Mesenchymal stem cell (in vitro differentiated cells and primary cell): ENCODE measurements around the gene MMD2.

Experiments
- DNase-seq: peaks from one replicate; pipeline ENCODE4 v3.0.0-alpha.2; 2013
- H2AFZ ChIP-seq: one replicate; pipeline ENCODE4 v1.6.1; 2013; ENCODE audit warnings: low read depth, mild to moderate bottlenecking, control low read depth, inconsistent platforms, low read length, moderate library complexity
- H2AK5ac ChIP-seq: 2 replicates; pipeline ENCODE4 v1.6.1; 2013; ENCODE audit warnings: low read length, moderate library complexity, mild to moderate bottlenecking, inconsistent platforms; ENCODE audit not compliant: severe bottlenecking
- H2BK120ac ChIP-seq: one replicate; pipeline ENCODE4 v1.6.1; 2013; ENCODE audit warnings: low read depth, mild to moderate bottlenecking, inconsistent platforms, low read length, moderate library complexity
- H2BK12ac ChIP-seq, 2 experiments: one replicate each; pipeline ENCODE4 v1.6.1; 2013; ENCODE audit warnings: inconsistent platforms in 2 of 2, low read length in 2 of 2, mild to moderate bottlenecking in 2 of 2, moderate library complexity in 2 of 2, control low read depth in 1 of 2
- H2BK15ac ChIP-seq: one replicate; pipeline ENCODE4 v1.6.1; 2013; ENCODE audit warnings: mild to moderate bottlenecking, low read depth, inconsistent platforms; ENCODE audit not compliant: poor library complexity, severe bottlenecking
- H2BK5ac ChIP-seq: 2 replicates; pipeline ENCODE4 v1.6.1; 2013; ENCODE audit warnings: low read depth, mild to moderate bottlenecking, low read length, control low read depth, inconsistent platforms; ENCODE audit not compliant: poor library complexity, severe bottlenecking
- H3K14ac ChIP-seq, 2 experiments: one replicate each; pipeline ENCODE4 v1.6.1; 2013; ENCODE audit warnings: inconsistent platforms in 2 of 2, low read length in 2 of 2, control low read depth in 1 of 2, mild to moderate bottlenecking in 1 of 2, moderate library complexity in 1 of 2
- H3K18ac ChIP-seq, 2 experiments: one replicate each; pipeline ENCODE4 v1.6.1; 2013; ENCODE audit warnings: inconsistent platforms in 2 of 2, low read length in 2 of 2, control low read depth in 1 of 2, low read depth in 1 of 2, mild to moderate bottlenecking in 1 of 2
- H3K23ac ChIP-seq, 2 experiments: one replicate each; pipeline ENCODE4 v1.6.1; 2013; ENCODE audit warnings: inconsistent platforms in 2 of 2, low read length in 2 of 2, mild to moderate bottlenecking in 2 of 2, moderate library complexity in 2 of 2, control low read depth in 1 of 2
- H3K27ac ChIP-seq: 2 replicates; pipeline ENCODE4 v1.5.1; 2013; ENCODE audit warnings: mild to moderate bottlenecking, moderate library complexity, low read length, control low read depth, inconsistent platforms; ENCODE audit not compliant: poor library complexity, severe bottlenecking
- H3K27me3 ChIP-seq, 2 experiments: 2 replicates each; pipeline versions ENCODE4 v1.6.1 to v1.7.0; 2013; ENCODE audit warnings: low read length in 2 of 2, mild to moderate bottlenecking in 2 of 2, moderate library complexity in 2 of 2, control low read depth in 1 of 2, inconsistent platforms in 1 of 2; ENCODE audit not compliant: control insufficient read depth in 1 of 2, insufficient read depth in 1 of 2
- H3K36me3 ChIP-seq, 2 experiments: 2 replicates each; pipeline versions ENCODE4 v1.6.1 to v1.7.0; 2013; ENCODE audit warnings: low read length in 2 of 2, control low read depth in 1 of 2, inconsistent platforms in 1 of 2, low read depth in 1 of 2, mild to moderate bottlenecking in 1 of 2; ENCODE audit not compliant: insufficient read depth in 2 of 2, control insufficient read depth in 1 of 2
- H3K4ac ChIP-seq, 2 experiments: one replicate each; pipeline ENCODE4 v1.6.1; 2013; ENCODE audit warnings: inconsistent platforms in 2 of 2, low read length in 2 of 2, mild to moderate bottlenecking in 2 of 2, moderate library complexity in 2 of 2, control low read depth in 1 of 2, low read depth in 1 of 2
- H3K4me1 ChIP-seq: 2 replicates; pipeline ENCODE4 v1.6.1; 2013; ENCODE audit warnings: low read depth, low read length, control low read depth; ENCODE audit not compliant: control insufficient read depth, insufficient read depth
- H3K4me2 ChIP-seq: 2 replicates; pipeline ENCODE4 v1.6.1; 2013; ENCODE audit warnings: low read length, mild to moderate bottlenecking, inconsistent platforms; ENCODE audit not compliant: poor library complexity, severe bottlenecking
- H3K4me3 ChIP-seq, 2 experiments: 2 replicates each; pipeline versions ENCODE4 v1.5.1 to v1.7.0; 2013; ENCODE audit warnings: low read length in 2 of 2, mild to moderate bottlenecking in 2 of 2, control low read depth in 1 of 2, low read depth in 1 of 2; ENCODE audit not compliant: insufficient read depth in 1 of 2
- H3K79me1 ChIP-seq: replicated peaks from 2 replicates; pipeline ENCODE4 v1.6.1; 2013; ENCODE audit warnings: mild to moderate bottlenecking, control low read depth, low read length, inconsistent platforms; ENCODE audit not compliant: poor library complexity, severe bottlenecking
- H3K9ac ChIP-seq: 2 replicates; pipeline ENCODE4 v1.7.0; 2013; ENCODE audit warnings: mild to moderate bottlenecking, low read length, moderate library complexity
- H3K9me3 ChIP-seq: 2 replicates; pipeline ENCODE4 v1.7.0; 2013; ENCODE audit warnings: mild to moderate bottlenecking, low read length; ENCODE audit not compliant: control insufficient read depth
- H4K8ac ChIP-seq: one replicate; pipeline ENCODE4 v1.6.1; 2013; ENCODE audit warnings: inconsistent platforms, mild to moderate bottlenecking, low read length, moderate library complexity
- H4K91ac ChIP-seq: one replicate; pipeline ENCODE4 v1.6.1; 2013; ENCODE audit warnings: mild to moderate bottlenecking, low read length, inconsistent platforms
- WGBS: methylation state at CpG from one replicate; pipeline ENCODE4 v1.1.7; 2013; ENCODE audit warnings: mixed read lengths; 5-methylcytosine and 5-hydroxymethylcytosine counted together

The MMD2 gene

DNA sequence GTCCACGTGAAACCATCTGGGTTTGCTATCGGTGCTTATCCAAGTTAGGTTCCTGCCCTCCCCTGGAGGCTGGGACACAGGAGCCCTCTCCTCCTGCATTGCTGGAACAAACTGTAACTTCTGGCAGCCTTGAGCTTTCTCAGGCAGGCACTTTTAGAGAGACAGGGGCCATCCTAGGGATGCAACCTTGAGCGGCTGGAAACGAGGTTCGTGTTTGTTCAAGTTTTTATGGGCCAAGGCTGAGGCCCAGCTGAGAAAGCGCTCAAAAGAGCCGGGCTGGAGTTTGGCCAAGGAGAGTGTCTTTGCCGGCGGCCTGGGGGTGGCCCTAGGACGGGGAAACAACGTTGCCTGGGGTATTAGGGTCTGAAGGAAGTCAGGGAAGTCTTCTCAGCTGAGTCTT is 5.5 kb upstream of the MMD2 start:
- Histone ChIP-seq H2BK15ac (no peak overlapping the region), H3K4ac (no peak overlapping the region), H2AK5ac (no peak overlapping the region), H2BK120ac (no peak overlapping the region), H3K79me1 (no peaks in the 10 kb centered on the region), H3K9ac (no peak overlapping the region), H3K36me3 (no peaks in the 10 kb centered on the region), H4K8ac (no peak overlapping the region), H3K4me1 (peaks cover 2% of the 10 kb centered on the region), H3K27ac (no peak overlapping the region), H3K9me3 (no peaks in the 10 kb centered on the region), H2BK12ac (no peak overlapping the region), H2AFZ (no peak overlapping the region), H3K14ac (no peak overlapping the region), H3K18ac (no peak overlapping the region), H3K4me3 (no peak overlapping the region), H3K27me3 (peaks cover 29 to 31% of the 10 kb centered on the region in 2 experiments), H4K91ac (no peak overlapping the region), H3K4me2 (no peak overlapping the region), H3K23ac (no peak overlapping the region), H2BK5ac (no peak overlapping the region)
- WGBS, result 78% methylated on average over 11 of the region's 11 CpGs
- no peak for DNase-seq

DNA sequence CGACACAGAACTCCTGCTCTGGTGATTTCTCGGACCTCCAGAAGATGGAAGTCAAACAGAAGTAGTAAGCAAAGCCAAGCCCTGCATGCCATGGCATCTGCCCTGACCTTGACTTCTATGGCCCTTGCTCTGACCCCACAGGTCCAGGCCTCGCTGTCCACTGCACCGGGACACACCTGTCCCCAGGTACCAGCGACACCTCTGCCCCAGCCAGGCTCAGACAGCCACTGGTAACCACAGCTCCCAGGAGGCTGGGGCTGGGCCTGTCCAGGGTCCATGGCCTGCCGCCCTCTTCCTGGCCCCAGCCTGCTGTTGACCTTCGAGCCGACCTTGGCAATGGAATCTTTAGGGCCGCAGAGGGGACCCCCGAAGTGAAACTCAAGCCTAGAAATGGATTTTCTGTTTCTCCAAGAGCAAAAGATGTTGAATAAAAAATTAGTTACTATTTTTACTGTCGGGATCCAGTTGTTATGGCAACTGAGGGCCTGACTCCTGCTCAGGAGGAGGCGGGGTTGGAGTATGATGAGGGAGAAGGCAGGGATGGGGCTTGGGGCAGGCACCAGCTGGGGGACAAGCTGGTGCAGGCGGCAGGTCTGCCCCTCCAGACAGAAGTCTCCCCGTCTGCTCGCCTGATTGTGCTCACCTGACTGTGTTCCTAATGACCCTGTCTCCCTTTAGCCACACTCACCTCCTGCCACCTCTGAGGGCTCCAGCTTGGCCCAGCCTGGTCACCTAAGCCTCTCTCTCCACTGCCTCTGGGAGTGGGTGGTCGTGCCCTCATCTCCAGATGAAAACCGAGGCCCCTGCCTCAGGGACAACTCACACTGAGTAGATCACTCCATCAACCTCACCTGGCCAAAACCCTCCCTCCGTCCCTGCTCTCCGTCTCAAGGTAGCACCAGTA is 4.1 kb upstream of the MMD2 start:
- DNase-seq, result no peak
- Histone ChIP-seq H3K4ac (no peak overlapping the region), H2AK5ac (no peak overlapping the region), H4K8ac (no peak overlapping the region), H3K27ac (no peak overlapping the region), H3K4me2 (no peak overlapping the region), H3K4me3 (no peak overlapping the region), H3K79me1 (no peaks in the 10 kb centered on the region), H2BK15ac (no peak overlapping the region), H2AFZ (no peak overlapping the region), H3K4me1 (peaks cover 8% of the 10 kb centered on the region), H4K91ac (peak overlapping the region; percentile 56), H3K36me3 (no peaks in the 10 kb centered on the region), H3K27me3 (peaks cover 34 to 37% of the 10 kb centered on the region in 2 experiments), H3K23ac (no peak overlapping the region), H2BK5ac (no peak overlapping the region), H3K9ac (no peak overlapping the region), H2BK120ac (no peak overlapping the region), H3K14ac (no peak overlapping the region), H3K9me3 (no peaks in the 10 kb centered on the region), H2BK12ac (no peak overlapping the region), H3K18ac (no peak overlapping the region)
- WGBS, result 82% methylated on average over 18 of the region's 19 CpGs

DNA sequence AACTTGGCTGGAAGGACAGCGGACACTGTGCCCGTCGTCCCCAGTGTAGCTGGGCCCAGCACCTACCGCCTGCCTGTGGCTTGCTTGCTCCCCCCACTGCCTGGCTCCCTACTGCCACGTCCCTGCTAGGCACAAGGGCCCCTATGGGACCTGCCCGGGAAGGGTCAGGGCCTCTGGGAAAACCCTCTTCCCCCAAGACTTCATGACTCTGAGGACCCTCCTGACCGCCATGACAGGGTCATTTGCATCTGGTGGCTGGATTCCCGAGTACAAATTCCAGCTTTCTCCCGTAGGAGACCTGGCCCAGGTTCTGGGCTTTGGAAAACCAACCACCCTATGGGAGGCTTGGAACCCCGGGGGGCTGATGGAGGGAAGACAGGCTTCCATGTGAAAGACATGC is 1.4 kb upstream of the MMD2 start:
- H3K4me3 ChIP-seq, result no peak overlapping the region
- peaks cover 42 to 46% of the 10 kb centered on the region in 2 experiments for H3K27me3 ChIP-seq
- peaks cover 8% of the 10 kb centered on the region for H3K4me1 ChIP-seq
- no peak overlapping the region for H2AK5ac ChIP-seq
- no peak overlapping the region for H4K91ac ChIP-seq
- H3K36me3 ChIP-seq, result no peaks in the 10 kb centered on the region
- no peak overlapping the region for H3K27ac ChIP-seq
- no peak overlapping the region for H3K23ac ChIP-seq
- DNase-seq, result no peak
- H3K4ac ChIP-seq, result no peak overlapping the region
- no peak overlapping the region for H2BK5ac ChIP-seq
- H3K79me1 ChIP-seq, result no peaks in the 10 kb centered on the region
- no peak overlapping the region for H2BK15ac ChIP-seq
- no peak overlapping the region for H2AFZ ChIP-seq
- H3K14ac ChIP-seq, result no peak overlapping the region
- WGBS, result 78% methylated on average over 10 of the region's 10 CpGs
- H3K4me2 ChIP-seq, result no peak overlapping the region
- H4K8ac ChIP-seq, result no peak overlapping the region
- H3K9ac ChIP-seq, result no peak overlapping the region
- H3K18ac ChIP-seq, result no peak overlapping the region
- H2BK120ac ChIP-seq, result no peak overlapping the region
- H3K9me3 ChIP-seq, result no peaks in the 10 kb centered on the region
- no peak overlapping the region for H2BK12ac ChIP-seq

DNA sequence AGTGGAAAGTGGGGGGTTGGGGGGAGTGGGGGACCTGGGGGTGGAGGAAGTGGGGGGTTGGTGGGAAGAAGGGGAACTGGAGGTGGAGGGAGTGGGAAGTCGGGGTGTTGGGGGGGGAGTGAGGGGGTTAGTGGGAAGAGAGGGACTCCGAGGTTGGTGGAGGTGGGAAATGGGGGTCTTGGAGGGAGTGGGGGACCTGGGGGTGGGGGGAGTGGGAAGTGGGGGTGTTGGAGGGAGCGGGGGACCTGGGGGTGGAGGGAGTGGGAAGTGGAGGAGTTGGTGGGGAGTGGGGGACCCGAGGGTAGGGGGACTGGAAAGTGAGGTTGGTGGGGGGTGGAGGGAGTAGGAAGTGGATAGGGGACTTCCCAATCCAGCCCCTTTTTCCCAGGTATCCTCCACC is 906 bp upstream of the MMD2 start:
- Histone ChIP-seq H2AK5ac (no peak overlapping the region), H3K36me3 (no peaks in the 10 kb centered on the region), H3K18ac (no peak overlapping the region), H4K91ac (no peak overlapping the region), H2BK120ac (no peak overlapping the region), H3K27ac (no peak overlapping the region), H3K4ac (no peak overlapping the region), H3K23ac (no peak overlapping the region), H2BK15ac (no peak overlapping the region), H3K4me2 (no peak overlapping the region), H3K79me1 (no peaks in the 10 kb centered on the region), H3K9me3 (no peaks in the 10 kb centered on the region), H3K4me1 (peaks cover 8% of the 10 kb centered on the region), H2BK5ac (no peak overlapping the region), H3K14ac (no peak overlapping the region), H2AFZ (no peak overlapping the region), H3K27me3 (peaks cover 43 to 44% of the 10 kb centered on the region in 2 experiments), H3K9ac (no peak overlapping the region), H2BK12ac (no peak overlapping the region), H3K4me3 (no peak overlapping the region), H4K8ac (no peak overlapping the region)
- no CpG with 5 or more reads among the region's 4 CpGs for WGBS
- no peak for DNase-seq
